Colonic mucosa (tissue), 4 donors: Measurements from ENCODE around the gene ACY1. TPM values are rescaled to one million over a fixed set of nuclear protein-coding genes. Genes with fewer than 3 reads are reported as not detected.

Experiments
- DNase-seq: peaks from one replicate; pipeline ENCODE4 v3.0.0-alpha.2; 2020
- H3K27ac ChIP-seq: fragments of 200-600 bp; one replicate; pipeline ENCODE4 v1.8.0; 2021
- H3K27me3 ChIP-seq: fragments of 200-600 bp; one replicate; pipeline ENCODE4 v1.8.0; 2021
- H3K36me3 ChIP-seq: fragments of 200-600 bp; one replicate; pipeline ENCODE4 v1.8.0; 2021
- H3K4me1 ChIP-seq: fragments of 200-600 bp; one replicate; pipeline ENCODE4 v1.8.0; 2021; ENCODE audit warnings: mild to moderate bottlenecking
- H3K4me3 ChIP-seq: fragments of 200-600 bp; one replicate; pipeline ENCODE4 v1.8.0; 2021
- H3K9ac ChIP-seq, 2 donors: one replicate each; pipeline ENCODE4 v1.7.0; 2013; ENCODE audit warnings: control low read depth in 2 of 2, low read depth in 2 of 2, low read length in 2 of 2
- H3K9me3 ChIP-seq: fragments of 200-600 bp; one replicate; pipeline ENCODE4 v1.8.0; 2021
- CTCF ChIP-seq: fragments of 200-600 bp; IDR thresholded peaks from one replicate; pipeline ENCODE4 v1.8.0; 2022; ENCODE audit warnings: antibody characterized with exemption, mild to moderate bottlenecking
- intact Hi-C: fragments of 100-400 bp; cut with DNase I; formaldehyde crosslinking; loops from one replicate; pipeline ENCODE4 v1.14.1; 2022
- total RNA-seq, 2 donors: library from RNA; stranded (reverse); fragmentation: NEBNext Ultra II Directional in 1 of 2; extraction: Animal tissue kit (Norgen Biotek cat#: 25700) in 1 of 2; gene quantifications; one replicate each; pipeline ENCODE4 v1.2.1, GENCODE V29; 2021
- donor health status: healthy.
- donor health status: DM: no; HTN: no; CAD: no.
- donor health status: DM: no; HTN: no; CAD: no.

ACY1 gene
- total RNA-seq, 2 donors from 2014 or later, result 137 to 153 TPM

GRCh38 chr3:52015438-52016228, 32.3 kb downstream of the ACY1 start:
- no peak for DNase-seq
- Histone ChIP-seq H3K9ac (no peak overlapping the region), H3K4me3 (no peak overlapping the region), H3K4me1 (no peaks in the 10 kb centered on the region), H3K27me3 (no peaks in the 10 kb centered on the region), H3K9me3 (no peaks in the 10 kb centered on the region), H3K27ac (no peak overlapping the region), H3K36me3 (no peaks in the 10 kb centered on the region)
- no peak for TF ChIP-seq CTCF
- intact Hi-C loops, result no loop called here

- intact Hi-C loops, result no loop called here
- H3K27me3 ChIP-seq, result no peaks in the 10 kb centered on the region
- H3K36me3 ChIP-seq, result no peaks in the 10 kb centered on the region
- H3K27ac ChIP-seq, result no peak overlapping the region
- H3K4me1 ChIP-seq, result no peaks in the 10 kb centered on the region
- no peak for DNase-seq
- H3K4me3 ChIP-seq, result no peak overlapping the region
- H3K9me3 ChIP-seq, result no peaks in the 10 kb centered on the region
- H3K9ac ChIP-seq, result no peak overlapping the region
- no peak for TF ChIP-seq CTCF
These were observed 34.3 kb downstream of the ACY1 start for GRCh38 chr3:52017586-52017985.

- Histone ChIP-seq H3K4me1 (no peaks in the 10 kb centered on the region), H3K9me3 (no peaks in the 10 kb centered on the region), H3K27me3 (no peaks in the 10 kb centered on the region), H3K4me3 (no peak overlapping the region), H3K9ac (no peak overlapping the region), H3K36me3 (no peaks in the 10 kb centered on the region), H3K27ac (no peak overlapping the region)
- DNase-seq, result no peak
- no peak for TF ChIP-seq CTCF
- intact Hi-C loops, result no loop called here
These were observed 35.1 kb downstream of the ACY1 start for GRCh38 chr3:52018319-52019000.

GRCh38 chr3:52019352-52020080, 36.2 kb downstream of the ACY1 start:
- Histone ChIP-seq H3K27ac (no peak overlapping the region), H3K9ac (no peak overlapping the region), H3K36me3 (no peaks in the 10 kb centered on the region), H3K4me1 (no peaks in the 10 kb centered on the region), H3K9me3 (no peaks in the 10 kb centered on the region), H3K4me3 (no peak overlapping the region), H3K27me3 (no peaks in the 10 kb centered on the region)
- DNase-seq, result no peak
- TF ChIP-seq CTCF, result no peak
- intact Hi-C loops, result no loop called here

GRCh38 chr3:52020796-52021195, 37.5 kb downstream of the ACY1 start:
- H3K27me3 ChIP-seq, result no peaks in the 10 kb centered on the region
- no peak for TF ChIP-seq CTCF
- H3K27ac ChIP-seq, result no peak overlapping the region
- no peaks in the 10 kb centered on the region for H3K36me3 ChIP-seq
- intact Hi-C loops, result no loop called here
- H3K9me3 ChIP-seq, result no peaks in the 10 kb centered on the region
- DNase-seq, result no peak
- no peak overlapping the region for H3K9ac ChIP-seq
- H3K4me1 ChIP-seq, result no peaks in the 10 kb centered on the region
- H3K4me3 ChIP-seq, result no peak overlapping the region
